ENCODE measurements around the gene SPATA22.

GRCh38 chr17:3438368-3438767, 33.3 kb downstream of the SPATA22 start:
- no peak for TF ChIP-seq CTCF (conservative IDR thresholded peaks at IDR 0.05; ENCODE audit: low read length)
- no peak for TF ChIP-seq EZH2phosphoT487 (IDR thresholded peaks at IDR 0.05; ENCODE audit: borderline replicate concordance)
